Stimulated activated CD4-positive, alpha-beta T cell treated with anti-CD3 and anti-CD28 coated beads, Interleukin-4, amount 100 ng/mL, for 1 hour (primary cell): ENCODE results near the gene JMJD4.

Experiments used
- DNase-seq: peaks from one replicate; pipeline ENCODE4 v3.0.0-alpha.2; 2020

JMJD4 gene

DNA sequence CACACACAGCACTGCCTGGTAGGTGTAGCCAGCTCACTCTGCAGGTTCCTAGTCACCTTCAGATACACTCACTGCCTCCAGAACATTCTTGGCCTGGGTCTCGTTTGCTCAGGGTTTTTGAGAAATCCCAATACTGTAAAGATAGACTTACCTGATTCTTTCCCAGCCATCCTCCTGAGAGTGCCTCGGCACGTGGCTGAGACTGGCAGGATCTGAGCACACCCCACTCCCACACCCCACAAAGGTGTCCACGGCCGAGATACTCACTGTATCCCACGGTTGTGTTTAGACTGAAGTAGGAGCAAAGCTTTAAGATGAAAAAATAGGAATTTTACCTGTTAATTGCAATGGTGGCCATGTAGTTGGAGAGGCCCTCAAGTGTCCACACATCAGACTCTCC lies 33.5 kb upstream of the JMJD4 start:
- no peak for DNase-seq

GRCh38 chr1:227768125-227768439 lies 33.0 kb upstream of the JMJD4 start:
- DNase-seq: no peak

- DNase-seq: no peak
Observed at GRCh38 chr1:227767401-227768124, 32.5 kb upstream of the JMJD4 start.

GRCh38 chr1:227766653-227767277 lies 31.7 kb upstream of the JMJD4 start:
- no peak for DNase-seq

- DNase-seq: peak; percentile 44
Observed at GRCh38 chr1:227766015-227766634, 31.0 kb upstream of the JMJD4 start.

DNA sequence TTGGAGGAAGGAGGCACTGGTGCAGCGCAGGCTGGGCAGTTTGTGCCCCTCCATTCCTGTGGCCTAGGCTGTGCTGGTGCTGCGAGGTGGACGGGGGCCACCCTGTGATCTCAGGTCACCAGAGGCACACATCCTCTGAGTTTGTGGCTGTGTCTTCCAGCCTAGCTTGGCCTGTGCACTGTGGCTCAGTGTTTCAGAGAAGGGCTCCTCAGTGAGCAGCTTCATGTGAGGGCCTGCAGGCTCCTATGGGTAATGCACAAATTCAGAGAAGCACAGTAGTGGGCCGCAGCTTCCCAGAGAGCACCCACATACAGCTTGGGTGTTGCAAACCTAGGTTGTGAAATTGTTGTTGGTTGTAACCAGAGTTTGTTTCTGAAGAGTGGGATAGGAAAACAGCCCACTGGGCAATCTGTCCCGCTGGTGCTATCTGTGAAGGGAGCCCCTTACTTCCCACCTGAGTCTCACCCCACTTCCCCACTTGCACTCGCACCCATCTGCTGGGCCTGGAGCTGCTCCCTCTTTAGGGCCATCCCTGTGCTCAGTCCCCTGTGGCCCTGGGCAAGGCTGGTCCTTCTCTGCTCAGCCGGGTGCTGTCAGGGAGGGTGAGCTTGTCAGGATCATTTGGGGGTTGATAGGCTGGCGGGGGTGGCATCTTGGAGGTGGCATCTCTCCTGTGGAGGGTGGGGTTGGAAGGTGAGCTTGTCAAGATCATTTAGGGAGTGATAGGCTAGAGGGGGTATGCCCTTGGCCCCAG lies 30.3 kb upstream of the JMJD4 start:
- DNase-seq: no peak

DNA sequence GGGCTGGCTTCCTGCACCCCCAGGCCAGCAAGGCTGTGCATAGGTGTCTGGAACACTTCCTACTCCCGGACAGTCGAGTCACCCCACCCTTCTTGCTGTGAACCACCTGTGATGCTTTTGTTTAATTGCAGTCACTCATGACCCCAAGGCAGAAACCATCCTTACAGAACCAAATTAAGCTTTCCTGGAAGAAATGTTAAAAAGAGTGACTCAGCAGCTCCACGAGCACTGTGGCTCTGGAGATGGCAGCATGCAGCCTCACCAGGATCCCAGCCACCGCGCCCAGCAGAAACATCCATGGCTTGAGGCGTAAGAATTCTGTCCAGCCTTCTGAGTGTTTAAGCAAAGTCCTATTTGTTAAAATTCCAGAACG lies 28.9 kb upstream of the JMJD4 start:
- no peak for DNase-seq

- DNase-seq: no peak
Observed at GRCh38 chr1:227763246-227764018, 28.3 kb upstream of the JMJD4 start.

DNA sequence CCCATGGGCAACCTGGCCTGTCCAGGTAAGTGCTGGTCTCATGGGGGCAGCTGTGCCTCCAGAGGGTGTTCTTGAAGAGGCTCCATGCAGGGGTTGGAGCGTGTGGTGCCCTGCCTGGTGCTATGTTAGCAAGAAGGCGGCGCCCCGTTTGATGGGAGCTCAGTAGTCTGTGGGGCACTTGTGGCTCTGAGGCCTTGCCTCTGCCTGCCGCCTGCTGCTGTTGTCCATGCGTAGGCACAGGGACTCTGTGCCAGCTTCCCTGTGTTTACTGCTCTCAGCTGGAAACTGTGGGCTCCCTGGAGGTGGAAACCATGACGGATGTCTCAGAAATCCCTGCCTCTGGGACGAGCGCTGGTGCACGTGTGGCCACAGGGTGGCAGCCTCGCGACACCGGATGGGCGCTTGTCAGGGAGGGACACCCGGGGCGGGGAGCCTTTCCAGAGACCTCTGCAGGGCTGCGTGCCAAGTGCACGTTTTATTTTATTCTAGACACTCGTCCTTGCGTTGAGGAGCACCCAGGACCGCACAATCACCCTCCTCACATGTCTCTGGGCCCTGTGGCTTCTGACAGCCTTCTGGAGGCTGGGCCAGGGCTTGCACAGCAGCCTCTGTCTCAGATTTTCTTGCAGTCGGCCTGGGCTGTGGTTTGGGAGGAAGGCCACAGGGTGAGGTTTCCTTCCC lies 27.3 kb upstream of the JMJD4 start:
- DNase-seq: peak; percentile 84

- no peak for DNase-seq
Observed at GRCh38 chr1:227761621-227762230, 26.6 kb upstream of the JMJD4 start.

DNA sequence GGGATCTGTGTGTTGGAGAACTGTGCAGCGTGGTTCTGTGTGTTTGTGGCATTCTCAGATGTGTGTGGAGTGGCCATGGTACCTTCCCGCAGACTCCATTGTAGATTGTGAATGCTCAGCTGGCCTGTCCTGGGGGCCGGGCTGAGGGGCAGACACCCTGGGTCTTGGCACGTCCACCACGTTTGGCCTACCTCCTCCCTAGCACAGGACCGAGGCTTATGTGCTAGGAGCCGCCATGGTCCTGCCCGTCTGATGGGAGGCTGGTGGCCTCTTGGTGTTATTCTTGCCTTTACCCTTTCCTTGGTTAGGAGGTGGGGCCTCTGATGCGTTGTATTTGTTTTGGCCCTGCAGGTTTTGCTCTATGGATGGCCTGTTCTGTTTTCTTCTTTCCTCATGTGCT lies 25.3 kb upstream of the JMJD4 start:
- DNase-seq: no peak

- DNase-seq: no peak
Observed at GRCh38 chr1:227759341-227760300, 24.5 kb upstream of the JMJD4 start.

DNA sequence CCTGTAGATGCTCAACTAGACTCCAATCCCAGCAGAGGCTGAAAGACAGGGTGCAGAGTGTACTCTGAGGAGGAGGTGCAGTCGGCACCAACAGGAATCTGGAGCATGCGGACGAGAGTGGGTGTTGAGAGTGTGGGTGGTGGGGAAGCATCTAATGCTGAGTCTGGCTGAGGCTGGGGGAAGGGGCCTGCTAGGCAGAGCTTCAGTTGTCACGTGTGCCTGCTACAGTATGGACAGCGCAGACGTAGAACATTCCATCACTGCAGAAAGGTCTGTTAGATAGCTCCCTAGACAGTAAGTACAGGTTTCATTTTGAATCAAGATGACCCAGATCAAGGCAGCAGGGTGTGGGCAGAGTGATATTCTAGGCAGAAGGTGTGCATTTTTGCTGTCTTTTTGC lies 23.3 kb upstream of the JMJD4 start:
- DNase-seq: no peak

GRCh38 chr1:227757781-227758180 lies 22.7 kb upstream of the JMJD4 start:
- no peak for DNase-seq

DNA sequence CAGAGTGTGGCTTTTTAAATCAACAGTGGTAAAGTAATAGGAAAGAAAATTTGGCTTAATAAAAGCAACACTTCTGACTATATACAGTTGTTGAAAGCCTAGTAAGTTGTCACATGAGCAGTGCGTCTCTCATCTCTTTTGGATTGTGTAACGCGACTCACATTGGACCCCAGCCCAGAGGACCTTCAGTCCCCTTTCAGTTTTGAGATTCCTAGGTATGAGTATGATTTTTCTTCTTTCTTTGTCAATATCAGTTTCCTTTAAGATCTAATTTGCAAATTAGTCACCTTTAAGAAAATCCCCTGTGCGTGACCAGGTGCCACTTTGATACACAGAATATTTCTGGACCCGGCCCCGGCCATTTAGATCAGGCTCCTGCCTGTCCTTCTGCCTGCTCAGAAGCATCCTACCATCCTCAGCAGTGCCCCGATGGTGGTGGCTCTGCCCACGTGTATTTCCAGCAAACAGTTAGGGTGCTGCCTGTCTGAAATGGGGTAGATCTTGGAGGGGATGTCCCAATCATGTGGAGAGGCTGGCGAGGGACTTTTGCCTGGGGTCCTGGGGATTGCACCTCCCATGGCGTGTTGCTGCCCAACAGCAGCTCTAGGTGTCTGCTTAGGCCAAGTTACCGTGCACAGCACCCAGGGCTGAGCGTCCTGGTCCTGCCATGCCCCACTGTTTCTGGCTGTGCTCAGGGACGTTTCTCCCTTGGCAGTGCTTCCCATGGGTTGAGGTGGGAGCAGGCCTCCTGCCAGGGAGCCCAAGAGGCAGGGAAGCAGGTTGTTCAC lies 21.3 kb upstream of the JMJD4 start:
- DNase-seq: no peak

DNA sequence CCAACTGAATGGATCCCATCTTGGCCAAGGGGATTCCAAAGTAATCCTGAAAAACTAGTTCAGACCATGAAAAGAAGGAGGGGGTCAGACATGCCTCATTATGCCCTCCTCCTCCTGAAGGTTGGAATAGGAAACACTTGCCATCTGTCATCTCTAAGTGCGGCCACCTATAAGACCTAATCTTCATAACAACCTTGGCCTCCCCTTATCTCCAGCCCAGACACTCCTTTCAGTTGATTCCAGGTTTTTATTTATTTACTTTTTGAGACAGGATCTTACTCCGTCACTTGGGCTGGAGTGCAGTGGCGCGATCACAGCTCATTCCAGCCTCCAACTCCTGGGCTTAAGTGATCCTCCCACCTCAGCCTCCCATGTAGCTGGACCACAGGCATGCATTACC lies 19.9 kb upstream of the JMJD4 start:
- DNase-seq: no peak

DNA sequence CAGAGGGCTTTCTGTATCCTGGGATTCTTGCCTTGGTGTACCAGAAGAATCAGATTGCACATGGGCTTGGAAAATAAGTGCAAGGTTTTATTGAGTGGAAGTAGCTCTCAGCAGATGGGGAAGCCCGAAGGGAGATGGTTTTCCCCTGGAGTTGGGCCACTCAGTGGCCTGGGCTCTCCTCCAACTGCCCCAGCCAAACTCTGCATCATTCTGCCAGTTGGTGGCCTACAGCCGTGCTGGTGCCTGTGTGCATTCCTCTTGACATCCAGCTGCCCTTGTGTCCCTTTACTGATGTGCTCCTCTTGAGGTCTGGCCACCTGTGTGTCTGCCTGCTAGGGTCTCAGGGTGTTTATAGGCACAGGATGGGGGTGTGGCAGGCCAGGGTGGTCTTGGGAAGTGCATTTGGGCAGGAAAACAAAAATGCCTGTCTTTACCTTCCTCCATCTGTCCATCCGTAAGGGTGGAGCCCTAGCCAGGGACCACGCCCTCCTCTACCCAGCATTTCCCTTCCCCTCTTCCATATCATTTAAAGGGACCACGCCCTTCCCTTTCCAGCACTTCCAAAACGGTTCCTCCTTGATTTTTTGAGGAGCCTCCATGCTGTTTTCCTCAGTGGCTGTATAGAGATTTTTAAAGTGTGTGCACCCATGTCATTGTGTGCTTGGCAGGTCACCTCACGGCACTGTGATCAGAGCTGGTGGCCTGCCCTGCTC lies 19.1 kb upstream of the JMJD4 start:
- DNase-seq: no peak

DNA sequence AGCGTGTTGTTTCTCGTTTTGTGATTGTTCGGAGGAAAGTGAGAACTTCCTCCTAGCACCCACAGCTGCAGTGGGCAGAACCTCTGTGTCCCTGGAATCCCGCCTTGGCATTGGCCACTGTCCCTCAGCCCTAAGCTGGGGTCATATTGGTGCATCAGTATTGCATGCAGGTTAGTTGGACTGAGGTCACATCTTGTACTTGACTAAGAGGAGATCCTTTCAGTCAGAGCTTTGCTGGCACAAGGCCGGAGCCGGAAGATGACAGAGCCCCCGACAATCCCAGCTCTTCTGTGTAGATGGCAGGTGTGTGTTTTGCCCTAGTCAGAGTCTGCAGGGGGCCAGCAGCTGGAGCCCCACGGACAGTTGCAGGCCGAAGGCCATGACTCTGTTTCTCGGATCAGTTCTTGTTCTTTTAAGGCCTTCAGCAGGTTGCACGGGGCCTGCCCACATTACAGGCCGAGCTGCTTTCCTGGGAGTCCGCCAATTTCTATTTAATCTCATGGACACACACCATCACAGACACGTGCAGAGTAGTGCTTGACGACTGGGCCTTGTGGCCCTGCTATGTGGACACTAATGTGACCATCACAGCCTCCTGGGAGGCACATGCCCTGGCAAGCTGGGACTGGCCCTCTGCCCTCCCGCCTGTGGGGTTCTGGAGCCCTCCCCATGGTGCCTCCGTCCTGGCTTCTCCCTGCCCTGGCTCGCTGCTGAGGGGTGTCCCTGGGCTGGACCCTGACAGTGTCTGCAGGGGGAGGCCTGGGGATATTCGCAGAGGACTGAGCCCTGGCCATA lies 15.0 kb upstream of the JMJD4 start:
- no peak for DNase-seq
